ENCODE results near the gene KRT76. TPM values are rescaled to one million over a fixed set of nuclear protein-coding genes. Genes with fewer than 3 reads are reported as not detected.

Gene KRT76
- total RNA-seq, 1 donor from 2014 or later = not detected

- intact Hi-C loops (cut with micrococcal nuclease) = no loop called here
- Histone ChIP-seq H3K27me3 (ENCODE audit: low read depth) (peaks cover 87% of the 10 kb centered on the region), H3K27ac (replicated peaks) (no peak overlapping the region), H3K4me1 (no peaks in the 10 kb centered on the region), H3K9me3 (replicated peaks) (no peaks in the 10 kb centered on the region), H3K36me3 (no peaks in the 10 kb centered on the region), H3K4me3 (no peak overlapping the region)
- TF ChIP-seq, protein P1, sequence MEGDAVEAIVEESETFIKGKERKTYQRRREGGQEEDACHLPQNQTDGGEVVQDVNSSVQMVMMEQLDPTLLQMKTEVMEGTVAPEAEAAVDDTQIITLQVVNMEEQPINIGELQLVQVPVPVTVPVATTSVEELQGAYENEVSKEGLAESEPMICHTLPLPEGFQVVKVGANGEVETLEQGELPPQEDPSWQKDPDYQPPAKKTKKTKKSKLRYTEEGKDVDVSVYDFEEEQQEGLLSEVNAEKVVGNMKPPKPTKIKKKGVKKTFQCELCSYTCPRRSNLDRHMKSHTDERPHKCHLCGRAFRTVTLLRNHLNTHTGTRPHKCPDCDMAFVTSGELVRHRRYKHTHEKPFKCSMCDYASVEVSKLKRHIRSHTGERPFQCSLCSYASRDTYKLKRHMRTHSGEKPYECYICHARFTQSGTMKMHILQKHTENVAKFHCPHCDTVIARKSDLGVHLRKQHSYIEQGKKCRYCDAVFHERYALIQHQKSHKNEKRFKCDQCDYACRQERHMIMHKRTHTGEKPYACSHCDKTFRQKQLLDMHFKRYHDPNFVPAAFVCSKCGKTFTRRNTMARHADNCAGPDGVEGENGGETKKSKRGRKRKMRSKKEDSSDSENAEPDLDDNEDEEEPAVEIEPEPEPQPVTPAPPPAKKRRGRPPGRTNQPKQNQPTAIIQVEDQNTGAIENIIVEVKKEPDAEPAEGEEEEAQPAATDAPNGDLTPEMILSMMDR (IDR thresholded peaks at IDR 0.05; ENCODE audit: borderline replicate concordance) = no peak
- DNase-seq = no peak
Observed at GRCh38 chr12:52777566-52777965, 421 bp upstream of the KRT76 start.

GRCh38 chr12:52776435-52776834, 710 bp downstream of the KRT76 start:
- DNase-seq = no peak
- Histone ChIP-seq H3K4me1 (no peaks in the 10 kb centered on the region), H3K36me3 (no peaks in the 10 kb centered on the region), H3K27me3 (ENCODE audit: low read depth) (peaks cover 81% of the 10 kb centered on the region), H3K9me3 (replicated peaks) (no peaks in the 10 kb centered on the region), H3K4me3 (no peak overlapping the region), H3K27ac (replicated peaks) (no peak overlapping the region)
- intact Hi-C loops (cut with micrococcal nuclease) = no loop called here
- TF ChIP-seq, protein P1 (IDR thresholded peaks at IDR 0.05; ENCODE audit: borderline replicate concordance) = no peak

GRCh38 chr12:52774629-52775250, 2.4 kb downstream of the KRT76 start:
- intact Hi-C loops (cut with micrococcal nuclease) = no loop called here
- H3K4me1 ChIP-seq = no peaks in the 10 kb centered on the region
- H3K27ac ChIP-seq (replicated peaks) = no peak overlapping the region
- DNase-seq = no peak
- no peaks in the 10 kb centered on the region for H3K36me3 ChIP-seq
- H3K27me3 ChIP-seq (ENCODE audit: low read depth) = peaks cover 76% of the 10 kb centered on the region
- TF ChIP-seq, protein P1 (IDR thresholded peaks at IDR 0.05; ENCODE audit: borderline replicate concordance) = no peak
- no peak overlapping the region for H3K4me3 ChIP-seq
- no peaks in the 10 kb centered on the region for H3K9me3 ChIP-seq (replicated peaks)

- intact Hi-C loops (cut with micrococcal nuclease) = no loop called here
- no peaks in the 10 kb centered on the region for H3K4me1 ChIP-seq
- no peaks in the 10 kb centered on the region for H3K36me3 ChIP-seq
- no peaks in the 10 kb centered on the region for H3K9me3 ChIP-seq (replicated peaks)
- DNase-seq = no peak
- H3K27me3 ChIP-seq (ENCODE audit: low read depth) = peaks cover 76% of the 10 kb centered on the region
- no peak overlapping the region for H3K27ac ChIP-seq (replicated peaks)
- no peak overlapping the region for H3K4me3 ChIP-seq
- TF ChIP-seq, protein P1 (IDR thresholded peaks at IDR 0.05; ENCODE audit: borderline replicate concordance) = no peak
Observed at GRCh38 chr12:52772772-52773171, 4.4 kb downstream of the KRT76 start.

GRCh38 chr12:52772188-52772587, 5.0 kb downstream of the KRT76 start:
- no peaks in the 10 kb centered on the region for H3K4me1 ChIP-seq
- intact Hi-C loops (cut with micrococcal nuclease) = no loop called here
- no peak overlapping the region for H3K4me3 ChIP-seq
- H3K36me3 ChIP-seq = no peaks in the 10 kb centered on the region
- peaks cover 76% of the 10 kb centered on the region for H3K27me3 ChIP-seq (ENCODE audit: low read depth)
- TF ChIP-seq, protein P1 (IDR thresholded peaks at IDR 0.05; ENCODE audit: borderline replicate concordance) = no peak
- H3K9me3 ChIP-seq (replicated peaks) = no peaks in the 10 kb centered on the region
- no peak overlapping the region for H3K27ac ChIP-seq (replicated peaks)
- DNase-seq = no peak

All from left ventricle myocardium inferior (tissue), 1 donor.